Stimulated activated CD8-positive, alpha-beta memory T cell treated with anti-CD3 and anti-CD28 coated beads, Interleukin-7, amount 100 ng/mL, for 48 hours (primary cell): ENCODE measurements around the gene SRGN.

Source experiments
- DNase-seq, 2 donors: peaks; one replicate each; pipeline ENCODE4 v3.0.0-alpha.2; 2020; ENCODE audit warnings: low read depth in 1 of 2; ENCODE audit errors: extremely low read depth in 1 of 2

The SRGN gene

DNA sequence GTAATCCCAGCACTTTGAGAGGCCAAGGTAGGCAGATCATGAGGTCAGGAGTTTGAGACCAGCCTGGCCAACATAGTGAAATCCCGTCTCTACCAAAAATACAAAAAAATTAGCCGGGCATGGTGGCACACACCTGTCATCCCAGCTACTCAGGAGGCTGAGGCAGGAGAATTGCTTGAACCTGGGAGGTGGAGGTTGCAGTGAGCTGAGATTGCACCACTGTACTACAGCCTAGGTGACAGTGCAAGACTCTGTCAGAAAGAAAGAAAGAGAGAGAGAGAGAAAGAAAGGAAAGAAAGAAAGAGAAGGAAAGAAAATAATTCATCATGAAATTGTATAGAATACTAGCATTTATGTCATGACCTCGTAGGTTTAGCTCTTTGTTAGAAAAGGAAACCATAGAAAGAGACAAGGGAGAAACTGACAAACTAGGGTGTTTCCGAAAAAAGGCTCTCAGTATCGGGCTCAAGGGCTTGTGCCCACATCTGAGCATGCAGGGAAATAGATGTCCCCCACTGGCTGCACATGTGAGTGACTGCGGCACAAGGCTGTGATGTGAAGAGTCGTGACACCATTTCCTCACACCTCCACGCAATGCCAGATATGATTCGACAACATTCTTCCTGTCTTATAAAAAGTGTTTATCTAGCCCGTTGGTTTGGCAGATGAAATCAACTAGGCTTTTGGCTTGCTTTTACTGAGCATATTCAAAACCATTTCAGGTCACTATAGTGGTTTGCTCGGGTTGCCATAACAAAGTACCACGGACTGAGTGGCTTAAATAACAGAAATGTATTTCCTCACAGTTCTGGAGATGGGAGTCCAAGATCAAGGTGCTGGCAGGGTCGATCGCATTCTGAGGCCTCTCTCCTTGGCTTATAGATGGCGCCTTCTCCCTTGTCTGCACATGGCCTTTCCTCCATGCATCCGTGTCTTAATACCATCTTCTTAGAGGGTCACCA lies 2.0 kb downstream of the SRGN start:
- DNase-seq: peak; percentile 52 to 83

DNA sequence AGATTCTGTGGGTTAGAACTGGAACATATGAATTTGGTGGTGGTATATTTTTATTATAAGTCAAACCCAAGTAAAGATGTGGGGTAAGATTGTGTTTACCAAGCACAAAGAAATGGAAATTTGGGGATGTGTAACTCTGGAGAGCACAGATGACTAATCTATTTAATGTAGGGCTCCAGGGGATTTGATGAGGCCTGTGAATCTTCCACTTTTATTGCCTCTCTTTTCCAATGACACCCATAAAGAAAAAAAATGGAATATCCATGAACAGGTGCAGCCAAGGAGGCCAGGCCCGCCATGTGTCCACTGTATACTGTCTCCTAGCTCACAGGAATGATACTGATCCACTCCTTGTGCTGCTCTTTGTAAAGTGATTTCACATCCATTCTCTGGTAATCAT lies 2.8 kb downstream of the SRGN start:
- DNase-seq: no peak

DNA sequence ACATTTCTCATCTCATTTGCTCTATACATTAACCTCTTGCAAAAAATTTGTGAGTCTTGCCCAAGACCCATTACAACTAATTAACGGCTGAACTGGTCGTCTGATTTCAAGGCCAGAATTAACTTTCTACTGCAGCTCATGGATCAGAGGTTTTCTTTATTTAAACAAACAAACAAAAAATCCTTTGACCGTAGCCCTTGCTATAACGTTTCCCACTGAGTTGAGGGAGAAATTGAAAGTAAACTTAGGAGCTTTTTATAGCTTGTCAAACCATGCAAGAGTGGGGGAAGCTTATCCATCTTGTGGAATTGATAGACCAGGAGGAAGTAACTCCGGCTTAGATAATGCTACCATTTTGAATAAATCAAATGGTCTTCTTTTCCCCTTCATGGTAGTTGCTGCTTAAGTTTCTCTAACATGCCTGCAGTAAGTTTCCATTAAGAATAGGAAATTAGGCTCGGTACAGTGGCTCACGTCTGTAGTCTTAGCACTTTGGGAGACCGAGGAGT lies 3.3 kb downstream of the SRGN start:
- no peak for DNase-seq

DNA sequence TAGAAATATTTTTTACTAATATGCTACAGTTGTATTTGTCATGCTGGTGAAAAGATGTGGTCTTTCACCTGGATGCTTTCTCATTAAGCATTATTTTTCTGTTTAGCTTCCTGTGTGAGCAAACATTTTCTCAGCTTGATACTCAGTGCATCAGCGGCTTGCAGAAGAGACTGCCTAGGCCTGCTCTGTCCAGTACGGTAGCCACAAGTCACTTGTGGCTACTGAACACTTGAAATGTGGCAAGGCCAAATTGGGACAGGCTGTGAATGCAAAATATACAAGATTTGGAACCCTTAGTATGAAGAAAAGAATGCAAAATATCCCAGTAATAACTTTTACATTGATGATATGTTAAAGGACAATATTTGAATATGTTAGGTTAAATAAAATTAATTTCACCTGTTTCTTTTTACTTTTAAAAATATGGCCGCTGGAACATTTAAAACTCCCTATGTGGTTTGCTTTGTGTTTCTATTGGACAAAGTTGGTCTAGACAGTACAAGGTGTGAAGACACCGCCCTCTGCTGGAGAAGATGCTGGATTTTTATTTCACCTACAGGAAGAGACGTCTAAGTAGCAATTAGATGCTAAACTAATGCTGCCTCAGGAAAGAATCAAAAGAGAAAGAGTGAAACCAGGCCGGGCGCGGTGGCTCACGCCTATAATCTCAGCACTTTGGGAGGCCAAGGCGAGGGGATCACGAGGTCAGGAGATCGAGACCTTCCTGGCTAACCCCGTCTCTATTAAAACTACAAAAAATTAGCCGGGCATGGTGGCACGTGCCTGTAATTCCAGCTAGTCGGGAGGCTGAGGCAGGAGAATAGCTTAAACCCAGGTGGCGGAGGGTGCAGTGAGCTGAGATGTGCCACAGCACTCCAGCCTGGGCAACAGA lies 5.3 kb downstream of the SRGN start:
- peak; percentile 38 to 73 for DNase-seq

DNA sequence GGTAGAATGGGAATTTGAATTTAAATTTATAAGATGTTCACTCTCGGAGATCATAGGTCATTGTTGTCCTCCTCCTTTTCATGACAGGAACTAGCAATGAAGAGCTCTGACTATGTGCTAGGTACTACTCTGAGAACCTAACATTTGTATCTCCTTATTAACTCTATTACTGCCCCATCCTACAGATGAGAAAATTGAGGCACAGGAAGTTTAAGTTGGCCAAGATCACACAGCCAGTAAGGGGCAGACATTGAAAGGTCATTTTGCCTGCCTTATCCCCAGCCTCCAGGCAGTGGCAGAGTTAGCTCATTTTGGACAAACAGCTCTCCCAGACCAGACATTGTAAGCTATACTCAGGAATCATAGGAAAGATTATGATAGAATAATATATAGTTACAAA lies 6.0 kb downstream of the SRGN start:
- DNase-seq: no peak

DNA sequence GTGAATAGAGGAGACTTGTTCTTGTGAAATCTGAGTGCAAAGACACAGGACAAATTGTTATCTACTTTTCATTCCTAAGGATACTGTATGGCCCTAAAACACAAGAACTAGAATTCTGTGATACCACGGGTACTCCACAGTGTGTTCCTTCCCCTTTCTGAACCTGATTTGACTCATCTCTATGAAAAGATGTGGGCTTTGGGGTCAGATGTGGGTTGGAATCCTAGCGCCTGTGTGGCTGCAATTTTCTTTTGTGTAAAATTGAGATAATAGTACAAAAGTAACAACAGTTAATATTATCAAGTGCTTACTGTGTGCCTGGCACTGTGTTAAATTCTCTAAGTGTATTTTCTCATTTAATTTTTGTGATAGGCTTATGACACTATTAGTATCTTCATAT lies 8.1 kb downstream of the SRGN start:
- no peak for DNase-seq

DNA sequence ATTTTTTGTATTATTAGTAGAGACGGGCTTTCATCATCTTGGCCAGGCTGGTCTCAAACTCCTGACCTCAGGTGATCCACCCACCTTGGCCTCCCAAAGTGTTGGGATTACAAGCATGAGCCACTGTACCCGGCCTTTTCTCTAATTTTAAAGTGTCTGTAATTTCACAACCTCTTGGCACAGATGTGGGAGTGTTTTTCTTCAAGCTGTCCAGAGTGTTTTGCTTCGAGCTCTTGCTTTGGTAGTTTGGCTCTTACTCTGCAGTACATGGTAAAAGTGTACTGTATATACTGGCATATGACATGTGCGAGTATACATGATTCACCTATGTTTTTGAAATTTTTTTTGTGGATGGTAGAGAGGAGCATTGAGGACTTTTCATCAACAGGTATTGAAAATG lies 9.8 kb downstream of the SRGN start:
- no peak for DNase-seq

DNA sequence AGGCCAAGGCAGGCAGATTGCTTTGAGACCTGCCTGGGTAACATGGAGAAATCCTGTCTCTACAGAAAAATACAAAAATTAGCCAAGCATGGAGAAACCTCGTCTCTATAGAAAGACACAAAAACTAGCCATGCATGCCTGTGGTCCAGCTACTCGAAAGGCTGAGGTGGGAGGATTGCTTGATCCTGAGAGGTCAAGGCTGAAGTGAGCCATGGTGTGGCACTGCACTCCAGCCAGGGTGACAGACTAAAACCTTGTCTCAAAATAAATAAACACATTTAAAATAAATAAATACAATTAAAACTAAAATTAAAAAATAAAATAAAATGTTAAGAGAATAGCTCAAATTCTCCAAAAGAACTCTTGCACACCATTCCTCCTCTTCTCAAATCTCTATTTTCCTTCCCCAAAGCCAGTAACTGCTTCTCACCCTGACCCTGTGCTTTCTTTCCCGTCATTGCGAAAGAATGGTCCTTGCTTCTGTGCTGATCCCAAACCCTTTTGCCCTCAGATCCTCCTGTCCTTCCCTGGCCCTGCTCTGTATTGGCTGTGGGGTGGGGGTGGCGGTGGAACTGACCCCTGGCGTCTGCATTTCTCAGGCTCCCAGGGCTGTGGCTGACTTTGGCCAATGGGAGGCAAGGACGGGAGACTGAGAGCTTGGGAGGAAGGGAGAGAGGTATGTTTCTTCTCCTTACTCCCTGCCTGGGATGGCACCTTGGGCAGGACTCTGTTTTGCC lies 12.4 kb downstream of the SRGN start:
- DNase-seq: no peak

DNA sequence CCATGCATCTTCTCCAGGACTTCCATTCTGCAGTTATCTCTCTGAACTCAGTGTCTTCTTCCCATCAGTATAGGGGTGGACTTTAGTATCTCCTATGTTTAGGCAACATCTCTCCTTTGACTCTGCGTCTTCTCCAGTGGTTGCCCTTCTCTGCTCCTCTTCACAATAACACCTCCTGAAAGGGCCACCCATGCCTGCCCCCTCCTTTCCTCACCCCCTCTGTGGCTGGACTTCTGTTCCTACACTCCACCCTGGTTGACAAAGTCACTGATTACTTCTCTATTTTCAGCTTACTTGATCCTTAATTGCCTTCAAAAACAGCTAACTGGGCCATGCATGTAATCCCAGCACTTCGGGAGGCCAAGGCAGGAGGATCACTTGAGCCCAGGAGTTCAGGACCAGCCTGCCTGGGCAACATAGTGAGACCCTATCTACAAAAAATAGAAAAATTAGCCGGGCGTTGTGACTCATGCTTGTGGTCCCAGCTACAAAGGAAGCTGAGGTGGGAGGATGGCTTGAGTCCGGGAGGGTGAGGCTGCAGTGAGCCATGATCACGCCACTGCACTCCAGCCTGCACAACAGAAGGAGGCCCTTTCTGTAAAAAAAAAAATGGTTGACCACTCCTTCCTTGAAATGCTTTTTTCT lies 13.7 kb downstream of the SRGN start:
- peak in 1 of 2 donors; percentile 31 for DNase-seq

DNA sequence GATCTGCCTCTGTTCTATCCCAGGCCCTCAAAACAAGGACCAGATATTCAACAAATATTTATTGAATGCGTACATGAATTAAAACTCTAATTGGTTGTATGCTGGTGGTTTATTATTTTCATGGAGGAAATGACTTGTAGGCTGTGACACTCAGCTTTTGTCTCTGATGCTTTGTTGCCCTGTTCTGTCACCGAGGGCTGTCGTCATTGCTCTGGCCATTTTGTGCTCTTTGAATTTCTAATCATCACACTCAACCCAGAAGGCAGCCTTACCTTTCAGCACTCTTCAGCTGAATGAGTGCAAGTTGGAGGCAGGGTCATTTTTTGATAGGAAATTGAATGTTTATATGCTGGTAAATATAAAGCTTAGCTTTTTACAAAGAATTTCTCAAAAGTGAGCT lies 14.5 kb downstream of the SRGN start:
- no peak for DNase-seq

DNA sequence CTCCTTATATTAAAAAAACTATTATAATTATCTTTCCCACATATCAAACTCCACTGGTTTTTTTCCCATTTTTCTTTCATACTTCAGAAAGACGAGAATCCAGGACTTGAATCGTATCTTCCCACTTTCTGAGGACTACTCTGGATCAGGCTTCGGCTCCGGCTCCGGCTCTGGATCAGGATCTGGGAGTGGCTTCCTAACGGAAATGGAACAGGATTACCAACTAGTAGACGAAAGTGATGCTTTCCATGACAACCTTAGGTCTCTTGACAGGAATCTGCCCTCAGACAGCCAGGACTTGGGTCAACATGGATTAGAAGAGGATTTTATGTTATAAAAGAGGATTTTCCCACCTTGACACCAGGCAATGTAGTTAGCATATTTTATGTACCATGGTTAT lies 15.9 kb downstream of the SRGN start:
- no peak for DNase-seq

DNA sequence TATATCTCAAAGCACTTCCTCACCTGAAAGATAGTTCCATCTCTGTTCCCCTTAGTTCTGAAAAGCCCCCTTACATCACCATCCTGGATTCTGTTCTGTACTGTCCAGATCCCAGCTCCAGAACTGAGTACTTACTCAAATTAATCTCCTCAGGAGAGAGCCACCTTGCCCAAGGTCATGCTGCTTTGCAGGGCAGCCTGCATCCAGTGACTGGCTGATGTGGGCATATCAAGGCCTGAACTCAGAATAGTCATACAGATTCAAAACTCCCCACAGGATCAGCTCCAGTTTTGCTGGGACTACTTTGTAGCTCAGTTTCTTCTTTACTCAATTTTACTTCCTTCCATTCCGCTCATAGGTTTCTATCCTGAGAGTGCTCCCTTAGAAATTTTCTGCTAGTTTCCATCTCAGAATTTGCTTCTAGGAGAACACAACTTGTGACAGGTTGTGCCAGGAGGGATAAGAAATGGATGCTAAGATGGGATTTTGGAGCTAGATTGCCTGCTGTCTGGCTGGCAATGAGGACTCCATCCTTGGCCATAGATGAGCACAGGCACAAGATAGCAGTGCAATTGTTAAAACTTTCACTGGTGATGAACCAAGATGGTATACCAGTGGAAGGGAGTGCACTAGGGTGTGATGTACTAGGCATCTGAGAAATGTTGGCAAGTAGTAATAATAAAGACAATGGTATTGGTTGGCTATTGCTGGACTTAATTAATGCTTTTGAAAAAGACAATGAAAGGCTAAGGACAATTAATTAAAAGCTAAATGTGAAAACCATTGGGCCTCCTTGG lies 17.3 kb downstream of the SRGN start:
- no peak for DNase-seq

DNA sequence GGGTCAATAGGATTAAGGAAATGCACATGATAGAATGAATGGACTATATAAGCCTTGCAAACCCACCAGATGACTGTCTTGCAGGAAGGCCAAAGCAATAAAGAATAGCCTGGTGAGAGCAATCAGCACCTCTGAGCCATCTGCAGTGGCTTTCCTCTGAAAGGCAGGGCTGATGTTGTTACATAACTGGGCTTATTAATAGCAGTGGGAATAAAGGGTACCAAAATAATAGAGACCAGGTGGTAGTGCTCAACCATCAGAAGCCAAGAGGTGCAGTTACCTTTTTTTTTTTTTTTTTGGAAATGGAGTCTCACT lies 19.2 kb downstream of the SRGN start:
- DNase-seq: no peak

DNA sequence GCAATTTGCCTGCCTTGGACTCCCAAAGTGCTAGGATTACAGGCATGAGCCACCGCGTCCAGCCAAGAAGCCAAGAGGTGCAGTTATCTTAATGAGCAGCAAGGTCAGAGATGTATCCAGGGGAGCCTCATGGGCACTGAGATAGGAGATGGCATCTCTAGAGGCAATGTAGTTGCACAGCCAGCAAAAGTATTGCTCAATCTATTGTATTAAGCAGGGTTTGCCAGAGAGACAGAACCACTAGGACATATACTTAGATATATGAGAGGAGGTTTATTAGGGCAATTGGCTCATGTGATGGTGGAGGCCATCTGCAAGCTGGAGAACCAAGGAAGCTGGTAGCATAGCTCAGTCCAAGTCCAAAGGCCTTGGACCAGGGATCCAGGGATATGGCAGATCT lies 19.8 kb downstream of the SRGN start:
- no peak for DNase-seq

DNA sequence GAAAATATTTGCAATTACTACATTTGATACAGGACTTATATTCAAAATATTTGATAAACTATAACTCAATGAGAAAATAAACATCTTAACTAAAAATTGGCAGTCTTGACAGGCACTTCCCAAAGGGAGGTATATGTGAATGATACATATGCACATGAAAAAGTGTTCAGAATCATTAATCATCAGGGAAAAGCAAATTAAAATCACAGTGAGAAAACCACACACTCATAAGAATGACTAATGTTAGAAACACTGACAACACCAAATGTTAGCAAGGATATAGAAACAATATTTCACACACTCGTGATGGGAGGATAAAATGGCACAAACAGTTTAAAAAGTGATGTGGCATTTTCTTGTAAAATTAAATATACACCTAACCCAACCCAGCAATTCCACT lies 32.0 kb downstream of the SRGN start:
- no peak for DNase-seq

DNA sequence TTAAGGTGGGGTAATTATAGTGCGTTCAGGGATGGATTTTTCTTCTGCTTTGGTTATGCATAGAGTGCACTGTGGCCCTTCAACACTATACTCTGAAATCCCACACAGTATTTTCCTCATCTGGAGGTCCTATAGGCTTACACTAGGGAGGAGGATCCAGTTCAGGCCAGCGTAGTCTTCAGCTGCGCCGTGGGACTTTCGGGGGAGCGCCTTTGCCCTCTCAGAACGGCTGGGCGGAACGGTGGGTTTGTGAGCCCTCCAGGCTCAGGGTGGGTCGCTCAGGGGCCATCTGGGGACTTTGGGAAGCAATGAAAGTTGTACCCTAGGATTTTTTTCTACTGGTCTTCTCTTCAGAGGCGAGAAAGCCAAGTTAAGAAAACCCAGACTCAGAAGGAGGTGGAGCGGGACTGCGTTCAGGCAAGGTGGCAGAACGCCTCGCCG lies 35.4 kb downstream of the SRGN start:
- DNase-seq: no peak

DNA sequence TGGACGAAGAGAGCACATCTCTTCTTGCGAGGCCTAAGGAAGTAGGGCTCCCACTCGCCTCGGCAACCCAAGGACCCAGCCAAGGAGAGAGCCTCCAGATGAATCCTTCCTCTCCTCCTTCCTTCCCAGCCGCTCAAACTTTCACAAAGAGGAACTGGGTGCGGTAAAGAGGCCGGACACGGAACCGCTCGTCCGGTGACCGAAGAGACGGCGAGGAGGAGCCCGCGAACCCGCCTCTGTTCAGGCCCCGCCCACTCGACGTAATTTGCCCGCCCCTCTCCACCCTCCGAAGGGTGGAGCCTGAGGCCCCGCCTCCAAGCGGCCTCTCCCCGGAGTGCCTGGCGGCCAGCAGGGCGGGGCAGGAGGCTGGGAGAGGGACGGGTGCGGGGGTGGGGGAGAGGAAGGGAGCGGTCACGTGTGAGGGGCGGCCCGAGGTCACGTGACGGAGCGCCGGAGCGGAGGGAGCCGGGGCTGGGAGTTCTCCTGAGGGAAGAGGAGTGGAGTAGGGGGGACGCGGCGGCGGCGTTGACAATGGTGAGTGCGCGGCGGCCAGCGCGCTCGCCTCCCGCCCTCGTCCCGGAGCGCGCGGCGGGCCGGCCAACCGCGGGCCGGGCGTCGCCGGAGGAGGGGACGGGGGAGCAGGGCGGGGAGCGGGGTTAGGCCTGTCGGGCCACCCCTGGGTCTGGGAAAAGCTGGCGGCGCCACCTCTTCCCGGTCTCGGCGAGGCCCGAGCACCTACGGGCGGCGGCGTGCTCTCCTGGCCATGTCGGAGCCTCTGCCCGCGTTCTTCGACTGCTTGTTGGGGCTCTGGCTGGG lies 36.1 kb downstream of the SRGN start, which contains the start of gene VPS26A:
VPS26A (plus strand) TSS at position 432 of the 816 bp plus-strand sequence; CDS start at position 532, 100 bp downstream.
- DNase-seq: peak; percentile 98

DNA sequence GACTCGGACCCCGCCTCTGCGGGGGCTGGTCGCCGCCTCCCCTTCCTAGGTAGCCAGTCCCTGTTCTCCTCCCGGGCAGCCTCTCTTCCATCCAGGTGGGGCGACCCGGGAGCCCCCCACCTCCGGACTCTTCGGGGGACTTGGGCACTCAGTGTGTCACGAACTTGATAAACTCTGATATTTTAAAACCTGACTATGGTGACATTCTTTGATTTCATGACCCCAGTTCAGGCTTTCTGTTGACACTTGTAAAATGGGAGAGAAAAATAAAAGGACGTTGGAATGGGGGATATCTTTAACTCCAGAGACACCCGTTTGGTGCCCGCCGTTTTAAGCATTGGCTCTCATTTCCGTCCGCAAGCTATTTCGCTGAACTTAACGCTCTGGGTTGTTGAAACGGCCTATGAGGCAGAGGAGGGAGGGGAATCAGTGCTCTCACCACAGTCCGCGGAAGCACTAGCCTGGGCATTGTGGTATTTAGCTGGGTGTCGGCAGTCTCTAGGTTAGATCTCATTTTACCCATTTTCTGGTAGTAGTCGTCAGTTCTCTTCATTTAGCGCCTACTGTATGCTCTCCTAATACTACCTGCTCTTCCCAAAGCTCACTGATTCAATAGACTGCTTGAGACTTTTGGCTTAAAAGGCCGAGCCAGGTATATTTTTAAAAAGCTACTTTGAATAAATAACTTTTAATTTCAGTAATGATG lies 36.8 kb downstream of the SRGN start:
- peak; percentile 22 to 39 for DNase-seq
